ENCODE results near the gene GJB2.
"Not testable (repeated sequence)": the region's sequence is repeated elsewhere in the genome, so short reads cannot be mapped to it uniquely, and the experiment has no call there.

Gene GJB2

DNA sequence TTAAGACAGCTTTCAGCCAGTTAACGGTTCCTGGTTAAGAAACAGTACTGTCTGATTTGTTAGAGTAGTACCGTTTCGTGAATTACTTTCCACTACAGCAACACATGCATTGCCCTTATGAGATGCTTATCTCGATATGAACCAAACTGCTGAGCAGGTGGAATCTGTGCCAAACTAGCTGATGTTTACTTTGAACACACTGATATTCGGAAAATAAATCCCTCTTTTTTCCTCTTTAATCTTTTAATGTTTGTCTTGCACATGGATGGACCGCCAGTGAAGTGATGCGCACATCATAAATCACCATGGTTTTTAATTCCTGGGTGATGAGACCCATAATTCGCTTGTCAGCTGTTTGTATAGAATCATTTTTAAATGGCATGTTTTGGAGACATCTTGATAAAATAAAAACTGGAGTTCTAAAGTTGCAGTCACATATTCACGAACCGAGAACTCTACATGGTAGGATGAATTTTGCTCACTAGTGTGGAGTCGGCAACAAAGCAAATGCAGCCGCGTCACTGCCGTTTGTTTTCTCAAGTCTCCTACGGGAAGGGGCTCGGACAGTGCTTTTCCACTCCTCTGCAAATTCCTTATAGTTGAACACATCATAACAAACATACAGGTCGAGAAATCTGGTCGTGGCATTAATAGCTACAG, 33.0 kb downstream of the GJB2 start:
- TF ChIP-seq, protein P1, sequence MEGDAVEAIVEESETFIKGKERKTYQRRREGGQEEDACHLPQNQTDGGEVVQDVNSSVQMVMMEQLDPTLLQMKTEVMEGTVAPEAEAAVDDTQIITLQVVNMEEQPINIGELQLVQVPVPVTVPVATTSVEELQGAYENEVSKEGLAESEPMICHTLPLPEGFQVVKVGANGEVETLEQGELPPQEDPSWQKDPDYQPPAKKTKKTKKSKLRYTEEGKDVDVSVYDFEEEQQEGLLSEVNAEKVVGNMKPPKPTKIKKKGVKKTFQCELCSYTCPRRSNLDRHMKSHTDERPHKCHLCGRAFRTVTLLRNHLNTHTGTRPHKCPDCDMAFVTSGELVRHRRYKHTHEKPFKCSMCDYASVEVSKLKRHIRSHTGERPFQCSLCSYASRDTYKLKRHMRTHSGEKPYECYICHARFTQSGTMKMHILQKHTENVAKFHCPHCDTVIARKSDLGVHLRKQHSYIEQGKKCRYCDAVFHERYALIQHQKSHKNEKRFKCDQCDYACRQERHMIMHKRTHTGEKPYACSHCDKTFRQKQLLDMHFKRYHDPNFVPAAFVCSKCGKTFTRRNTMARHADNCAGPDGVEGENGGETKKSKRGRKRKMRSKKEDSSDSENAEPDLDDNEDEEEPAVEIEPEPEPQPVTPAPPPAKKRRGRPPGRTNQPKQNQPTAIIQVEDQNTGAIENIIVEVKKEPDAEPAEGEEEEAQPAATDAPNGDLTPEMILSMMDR (IDR thresholded peaks at IDR 0.05; ENCODE audit: low read length, missing control alignments): no peak
- DNase-seq (ENCODE audit: low read depth): peak; percentile 32
- peak overlapping the region; percentile 43 for H3K4me3 ChIP-seq (replicated peaks; ENCODE audit: low read depth, low read length)

DNA sequence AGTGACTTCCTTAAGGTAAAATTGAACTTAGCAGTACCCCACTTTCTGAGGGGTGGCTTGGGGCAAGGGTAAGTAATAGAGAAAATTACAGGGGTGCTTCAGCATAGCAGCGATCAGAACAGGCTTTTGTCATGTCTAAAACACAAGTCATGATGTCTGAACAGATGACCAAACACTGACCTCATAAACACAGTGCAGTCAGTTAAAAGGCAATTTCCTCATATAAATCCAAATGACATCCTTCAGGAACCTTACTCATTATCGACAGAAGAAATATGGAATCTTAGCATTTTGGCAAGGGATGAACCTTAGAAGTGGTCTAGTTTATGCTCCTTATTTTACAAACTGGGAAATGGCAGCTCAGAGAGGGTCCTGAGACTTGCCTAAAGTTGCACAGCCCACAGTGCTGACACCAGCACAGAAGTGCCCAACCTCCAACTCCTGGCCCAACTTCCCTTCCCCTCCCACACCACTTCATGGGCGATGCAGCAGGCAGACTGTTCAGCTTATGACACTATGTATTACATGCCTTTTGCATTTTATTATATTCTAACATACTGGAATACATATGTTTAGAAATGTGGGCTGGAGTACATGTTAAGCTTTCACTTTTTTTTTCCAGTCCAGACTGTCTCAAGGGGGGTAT, 35.5 kb downstream of the GJB2 start:
- DNase-seq (ENCODE audit: low read depth): no peak

DNA sequence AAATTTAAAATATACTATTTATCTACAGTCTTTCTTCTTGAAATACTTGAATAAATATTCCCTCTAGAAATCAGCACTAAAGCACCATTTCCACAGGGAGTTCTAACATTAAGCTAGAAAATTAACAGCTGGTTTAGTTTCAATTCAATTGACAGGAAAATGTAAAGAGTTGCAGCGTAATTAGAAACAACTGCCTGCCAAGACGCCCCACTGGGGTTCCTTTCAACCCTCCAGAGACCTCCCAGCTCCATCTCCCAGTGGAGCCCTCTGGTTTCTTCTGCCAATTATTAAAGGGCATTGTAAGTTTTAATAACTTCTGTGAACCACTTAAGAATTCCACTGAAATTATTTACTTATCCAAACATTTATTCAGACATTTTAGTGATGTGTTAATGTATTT, 36.0 kb downstream of the GJB2 start:
- TF ChIP-seq, protein P1 (IDR thresholded peaks at IDR 0.05; ENCODE audit: low read length, missing control alignments): no peak
- DNase-seq (ENCODE audit: low read depth): no peak
- H3K4me3 ChIP-seq (replicated peaks; ENCODE audit: low read depth, low read length): no peak overlapping the region

More for the DNA sequence above, 35.5 kb downstream of the GJB2 start:
- no peak overlapping the region for H3K4me3 ChIP-seq (replicated peaks; ENCODE audit: low read depth, low read length)
- TF ChIP-seq, protein P1 (IDR thresholded peaks at IDR 0.05; ENCODE audit: low read length, missing control alignments): no peak

DNA sequence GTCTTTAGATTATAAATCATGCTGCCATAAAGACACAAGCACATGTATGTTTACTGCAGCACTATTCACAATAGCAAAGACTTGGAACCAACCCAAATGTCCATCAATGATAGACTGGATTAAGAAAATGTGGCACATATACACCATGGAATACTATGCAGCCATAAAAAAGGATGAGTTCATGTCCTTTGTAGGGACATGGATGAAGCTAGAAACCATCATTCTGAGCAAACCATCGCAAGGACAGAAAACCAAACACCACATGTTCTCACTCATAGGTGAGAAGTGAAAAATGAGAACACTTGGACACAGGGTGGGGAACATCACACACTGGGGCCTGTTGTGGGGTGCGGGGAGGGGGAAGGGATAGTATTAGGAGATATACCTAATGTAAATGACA, 39.4 kb downstream of the GJB2 start:
- H3K4me3 ChIP-seq (replicated peaks; ENCODE audit: low read depth, low read length); DNase-seq (ENCODE audit: low read depth): not testable (repeated sequence)

DNA sequence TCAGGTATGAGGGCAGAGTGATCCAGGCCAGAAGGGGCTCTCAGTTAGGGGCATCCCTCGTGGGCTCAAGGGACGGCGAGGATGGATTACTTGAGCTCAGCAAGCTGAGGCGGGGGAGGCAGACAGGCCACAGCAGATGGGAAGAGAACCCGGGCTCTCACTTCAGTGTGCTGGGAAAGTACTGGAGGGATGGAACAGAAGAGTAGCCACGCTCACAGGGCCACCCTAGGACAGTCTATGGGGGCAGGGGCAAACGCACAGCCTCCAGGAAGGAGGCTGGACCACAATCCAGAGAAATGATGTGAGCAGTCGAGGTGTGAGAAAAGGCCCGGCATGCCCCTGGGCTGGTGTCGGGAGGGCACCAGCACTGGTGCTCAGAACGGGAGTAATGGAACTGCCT, 41.1 kb downstream of the GJB2 start:
- TF ChIP-seq, protein P1 (IDR thresholded peaks at IDR 0.05; ENCODE audit: low read length, missing control alignments): no peak
- no peak for DNase-seq (ENCODE audit: low read depth)
- no peak overlapping the region for H3K4me3 ChIP-seq (replicated peaks; ENCODE audit: low read depth, low read length)

DNA sequence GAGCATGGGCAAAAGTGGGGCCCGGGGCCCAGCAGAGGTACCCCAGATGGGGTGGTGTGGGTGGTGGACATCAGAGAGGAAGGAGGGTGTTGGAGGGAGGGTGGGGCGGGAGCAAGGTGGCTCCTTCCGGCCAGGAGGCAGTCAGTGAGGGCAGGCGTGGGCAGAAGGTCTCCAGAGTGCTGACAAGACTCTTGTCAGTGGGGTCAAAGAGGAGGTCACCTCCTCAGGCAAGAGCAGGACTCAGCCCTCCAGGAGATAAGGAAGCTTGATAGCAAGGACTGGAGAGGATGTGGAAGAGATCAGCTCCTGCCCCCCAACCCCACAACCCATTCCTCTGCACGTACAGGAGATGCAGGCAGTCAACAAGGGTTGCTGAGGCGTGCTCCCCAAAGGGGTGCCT, 41.7 kb downstream of the GJB2 start:
- TF ChIP-seq, protein P1 (IDR thresholded peaks at IDR 0.05; ENCODE audit: low read length, missing control alignments): no peak
- no peak for DNase-seq (ENCODE audit: low read depth)
- no peak overlapping the region for H3K4me3 ChIP-seq (replicated peaks; ENCODE audit: low read depth, low read length)

- TF ChIP-seq, protein P1 (IDR thresholded peaks at IDR 0.05; ENCODE audit: low read length, missing control alignments): no peak
- H3K4me3 ChIP-seq (replicated peaks; ENCODE audit: low read depth, low read length): no peak overlapping the region
- DNase-seq (ENCODE audit: low read depth): no peak
Observed at GRCh38 chr13:20150561-20150960, 42.2 kb downstream of the GJB2 start.

All from fibroblast of pulmonary artery (primary cell).